Liver (tissue), 3 donors: Measurements from ENCODE around the gene TRIM26.

ENCODE experiments used
- ATF3 ChIP-seq: IDR thresholded peaks from 2 replicates; pipeline ENCODE4 v1.6.1; 2016; ENCODE audit warnings: antibody characterized with exemption
- CTCF ChIP-seq: fragments of 150-350 bp; IDR thresholded peaks from 2 replicates; pipeline ENCODE4 v1.5.1; 2017; ENCODE audit warnings: improper control_type of control experiment, low read depth, low read length; ENCODE audit not compliant: missing input control
- EGR1 ChIP-seq, 2 donors: IDR thresholded peaks; 2 replicates each; pipeline ENCODE4 v1.6.1; 2016 to 2018; ENCODE audit warnings: antibody characterized with exemption in 2 of 2, low read depth in 2 of 2
- GABPA ChIP-seq, 2 donors: IDR thresholded peaks in 1 of 2; conservative IDR thresholded peaks in 1 of 2; 2 replicates each; pipeline ENCODE4 v1.6.1; 2016; ENCODE audit warnings: antibody characterized with exemption in 2 of 2, mild to moderate bottlenecking in 1 of 2, moderate library complexity in 1 of 2
- HNF4G ChIP-seq: IDR thresholded peaks from 2 replicates; pipeline ENCODE4 v1.6.1; 2016; ENCODE audit warnings: antibody characterized with exemption
- JUND ChIP-seq, 2 donors: IDR thresholded peaks; 2 replicates each; pipeline ENCODE4 v1.6.1; 2016; ENCODE audit warnings: antibody characterized with exemption in 2 of 2
- MAX ChIP-seq: IDR thresholded peaks from 2 replicates; pipeline ENCODE4 v1.6.1; 2016; ENCODE audit warnings: antibody characterized with exemption
- RAD21 ChIP-seq, 2 donors: IDR thresholded peaks; 2 replicates each; pipeline ENCODE4 v1.6.1; 2016; ENCODE audit warnings: antibody characterized with exemption in 2 of 2, mild to moderate bottlenecking in 2 of 2
- REST ChIP-seq: IDR thresholded peaks from 2 replicates; pipeline ENCODE4 v1.6.1; 2016; ENCODE audit warnings: antibody characterized with exemption, mild to moderate bottlenecking
- SP1 ChIP-seq: IDR thresholded peaks from 2 replicates; pipeline ENCODE4 v1.6.1; 2018; ENCODE audit warnings: antibody characterized with exemption, mild to moderate bottlenecking
- TAF1 ChIP-seq: conservative IDR thresholded peaks from 2 replicates; pipeline ENCODE4 v1.6.1; 2016; ENCODE audit warnings: antibody characterized with exemption, mild to moderate bottlenecking
- ZBTB33 ChIP-seq: IDR thresholded peaks from 2 replicates; pipeline ENCODE4 v1.6.1; 2016; ENCODE audit warnings: antibody characterized with exemption
- donor health status: healthy.
- donor health status: healthy.

GRCh38 chr6:30149858-30150550, 63.2 kb downstream of the TRIM26 start:
- TF ChIP-seq JUND (IDR thresholded peaks at IDR 0.05) (no peak), CTCF (no peak), REST (no peak), ATF3 (no peak), TAF1 (no peak), ZBTB33 (no peak), EGR1 (IDR thresholded peaks at IDR 0.05; ENCODE audit: low read depth in 2 of 2) (no peak), RAD21 (IDR thresholded peaks at IDR 0.05) (no peak), SP1 (no peak), MAX (no peak), HNF4G (no peak), GABPA (IDR thresholded peaks at IDR 0.05 in 1 of 2, conservative IDR thresholded peaks at IDR 0.05 in 1 of 2) (no peak)
